HCT116 (cell line): Measurements from ENCODE around the gene CASR. TPM values are rescaled to one million over a fixed set of nuclear protein-coding genes. Genes with fewer than 3 reads are reported as not detected.

Experiments used
- ATAC-seq: fragments of 200-7000 bp; cut with Tn5 transposase; 2 replicates; pipeline ENCODE4 v1.9.1; 2020; ENCODE audit warnings: mild to moderate bottlenecking, moderate library complexity
- BruUV-seq: library from RNA; stranded (reverse); fragments of 400-500 nt; replicated peaks from 2 replicates; lab custom pipeline; 2021; lab: Mats Ljungman, UMichigan
- CTCF ChIA-PET: fragments of 300-600 bp; sonication (Branson Sonifier 250); formaldehyde crosslinking; loops from one replicate; lab custom pipeline; 2021; ENCODE audit warnings: antibody characterized with exemption; lab: Charles Lee
- POLR2A ChIA-PET: fragments of 300-600, 350-600 bp; sonication (Branson Sonifier 250); formaldehyde crosslinking; loops from one replicate; lab custom pipeline; 2021; ENCODE audit warnings: antibody characterized with exemption; lab: Charles Lee
- RAD21 ChIA-PET, 2 experiments: fragments of 300-600 bp; sonication (Branson Sonifier 250); formaldehyde crosslinking; loops; one replicate each; lab custom pipeline; 2023; ENCODE audit warnings: low total read pairs in 2 of 2; ENCODE audit not compliant: uncharacterized antibody in 2 of 2, unreplicated experiment in 2 of 2, low non-redundant PET in 1 of 2; lab: Charles Lee
- DNase-seq: peaks from one replicate; pipeline ENCODE4 v3.0.0-alpha.2; 2010; ENCODE audit warnings: low read depth, low spot score
- H2AFZ ChIP-seq: fragments of 200-600 bp; shearing (Covaris generic), sonication (generic); 2 replicates; pipeline ENCODE4 v1.6.1; 2017; ENCODE audit warnings: low read depth, mixed run types, mixed read lengths, antibody characterized with exemption, low read length; ENCODE audit not compliant: poor library complexity, severe bottlenecking
- H3K27ac ChIP-seq: 2 replicates; pipeline ENCODE4 v1.5.1; 2012; ENCODE audit warnings: low read depth, low read length
- H3K27me3 ChIP-seq: fragments of 200-600 bp; sonication (generic); 2 replicates; pipeline ENCODE4 v1.6.1; 2016; ENCODE audit warnings: mixed run types, low read length, mixed read lengths; ENCODE audit not compliant: insufficient read depth
- H3K36me3 ChIP-seq, 2 experiments: fragments of 200-500 bp in 1 of 2; fragments of 200-600 bp in 1 of 2; sonication (Bioruptor generic) in 1 of 2; sonication (generic) in 1 of 2; 2 replicates each; pipeline versions ENCODE4 v1.5.1 to v1.6.1; 2014 to 2016; ENCODE audit warnings: low read length in 2 of 2, inconsistent platforms in 1 of 2, mixed read lengths in 1 of 2, mixed run types in 1 of 2; ENCODE audit not compliant: insufficient read depth in 2 of 2, control insufficient read depth in 1 of 2
- H3K4me1 ChIP-seq, 2 experiments: fragments of 200-600 bp in 1 of 2; sonication (generic) in 1 of 2; 2 replicates each; pipeline versions ENCODE4 v1.5.1 to v1.6.1; 2012 to 2017; ENCODE audit warnings: low read length in 2 of 2, inconsistent platforms in 1 of 2, mild to moderate bottlenecking in 1 of 2, mixed read lengths in 1 of 2, mixed run types in 1 of 2, moderate library complexity in 1 of 2; ENCODE audit not compliant: insufficient read depth in 2 of 2, control insufficient read depth in 1 of 2
- H3K4me2 ChIP-seq: fragments of 200-600 bp; sonication (generic); 2 replicates; pipeline ENCODE4 v1.6.1; 2017; ENCODE audit warnings: mixed run types, low read length, mixed read lengths
- H3K4me3 ChIP-seq, 2 experiments: fragments of 200-600 bp in 1 of 2; sonication (generic) in 1 of 2; replicated peaks in 1 of 2; 2 replicates each; pipeline ENCODE4 v1.5.1; 2011 to 2016; ENCODE audit warnings: low read length in 2 of 2, control low read depth in 1 of 2, low read depth in 1 of 2, mild to moderate bottlenecking in 1 of 2, mixed read lengths in 1 of 2, mixed run types in 1 of 2
- H3K79me2 ChIP-seq: fragments of 200-600 bp; sonication (generic); 2 replicates; pipeline ENCODE4 v1.6.1; 2017; ENCODE audit warnings: mild to moderate bottlenecking, mixed run types, low read length, moderate library complexity, mixed read lengths; ENCODE audit not compliant: insufficient read depth
- H3K9ac ChIP-seq: fragments of 200-600 bp; sonication (generic); 2 replicates; pipeline ENCODE4 v1.6.1; 2016; ENCODE audit warnings: low read length, mixed read lengths
- H3K9me2 ChIP-seq: fragments of 200-600 bp; sonication (generic), shearing (Covaris generic); 2 replicates; pipeline ENCODE4 v1.6.1; 2017; ENCODE audit warnings: mixed run types, mild to moderate bottlenecking, moderate library complexity; ENCODE audit not compliant: insufficient read depth
- H3K9me3 ChIP-seq, 2 experiments: fragments of 200-500 bp in 1 of 2; fragments of 200-600 bp in 1 of 2; sonication (Bioruptor generic) in 1 of 2; sonication (generic) in 1 of 2; 2 replicates each; pipeline ENCODE4 v1.6.1; 2014 to 2017; ENCODE audit warnings: low read length in 2 of 2, mixed read lengths in 2 of 2, inconsistent platforms in 1 of 2, low read depth in 1 of 2, mild to moderate bottlenecking in 1 of 2, mixed run types in 1 of 2, moderate library complexity in 1 of 2; ENCODE audit not compliant: control insufficient read depth in 1 of 2, insufficient read depth in 1 of 2
- H4K20me1 ChIP-seq: fragments of 200-600 bp; sonication (generic), shearing (Covaris generic); 2 replicates; pipeline ENCODE4 v1.6.1; 2017; ENCODE audit warnings: mixed run types, mild to moderate bottlenecking, moderate library complexity; ENCODE audit not compliant: insufficient read depth
- CBX3 ChIP-seq: IDR thresholded peaks from 2 replicates; pipeline ENCODE4 v1.6.1; 2012; ENCODE audit warnings: low read depth
- CEBPB ChIP-seq: IDR thresholded peaks from 2 replicates; pipeline ENCODE4 v1.6.1; 2012; ENCODE audit warnings: low read depth
- EGR1 ChIP-seq: IDR thresholded peaks from 2 replicates; pipeline ENCODE4 v1.6.1; 2012; ENCODE audit warnings: low read depth
- ELF1 ChIP-seq: IDR thresholded peaks from 2 replicates; pipeline ENCODE4 v1.6.1; 2012; ENCODE audit warnings: low read depth, borderline replicate concordance
- EZH2phosphoT487 ChIP-seq: fragments of 200-600 bp; IDR thresholded peaks from 2 replicates; pipeline ENCODE4 v1.6.1; 2018; ENCODE audit warnings: antibody characterized with exemption, borderline replicate concordance
- MAX ChIP-seq: IDR thresholded peaks from 2 replicates; pipeline ENCODE4 v1.6.1; 2012
- POLR2AphosphoS5 ChIP-seq: IDR thresholded peaks from 2 replicates; pipeline ENCODE4 v1.6.1; 2011; ENCODE audit warnings: mild to moderate bottlenecking, low read depth, low read length, moderate library complexity
- RAD21 ChIP-seq: IDR thresholded peaks from 2 replicates; pipeline ENCODE4 v1.6.1; 2012; ENCODE audit warnings: low read depth, mild to moderate bottlenecking
- SP1 ChIP-seq: IDR thresholded peaks from 2 replicates; pipeline ENCODE4 v1.6.1; 2012; ENCODE audit warnings: low read depth
- SRF ChIP-seq: IDR thresholded peaks from 2 replicates; pipeline ENCODE4 v1.6.1; 2012; ENCODE audit warnings: low read depth
- ZBTB33 ChIP-seq: IDR thresholded peaks from 2 replicates; pipeline ENCODE4 v1.6.1; 2011; ENCODE audit warnings: mild to moderate bottlenecking, low read length, moderate library complexity; ENCODE audit not compliant: insufficient replicate concordance; ENCODE audit errors: extremely low read depth
- ZFX ChIP-seq: fragments of 450-650 bp; IDR thresholded peaks from 2 replicates; pipeline ENCODE4 v1.6.1; 2017
- ZNF274 ChIP-seq: fragments of 200-500 bp; sonication (Bioruptor generic); IDR thresholded peaks from 2 replicates; pipeline ENCODE4 v1.6.1; 2014; ENCODE audit warnings: mild to moderate bottlenecking, low read depth, low read length, inconsistent platforms
- intact Hi-C: fragments of 100-400 bp; cut with micrococcal nuclease; formaldehyde crosslinking; loops from 2 replicates; pipeline ENCODE4 v1.10.0; 2022
- total RNA-seq: library from RNA; stranded (reverse); gene quantifications from one replicate; pipeline ENCODE4 v1.2.1, GENCODE V29; 2021; ENCODE audit not compliant: unreplicated experiment
- TF ChIP-seq, protein P1 (sequence below): IDR thresholded peaks from 2 replicates; pipeline ENCODE4 v1.6.1; 2012; ENCODE audit warnings: low read depth

Gene CASR
- total RNA-seq, 1 experiment from 2014 or later = not detected

DNA sequence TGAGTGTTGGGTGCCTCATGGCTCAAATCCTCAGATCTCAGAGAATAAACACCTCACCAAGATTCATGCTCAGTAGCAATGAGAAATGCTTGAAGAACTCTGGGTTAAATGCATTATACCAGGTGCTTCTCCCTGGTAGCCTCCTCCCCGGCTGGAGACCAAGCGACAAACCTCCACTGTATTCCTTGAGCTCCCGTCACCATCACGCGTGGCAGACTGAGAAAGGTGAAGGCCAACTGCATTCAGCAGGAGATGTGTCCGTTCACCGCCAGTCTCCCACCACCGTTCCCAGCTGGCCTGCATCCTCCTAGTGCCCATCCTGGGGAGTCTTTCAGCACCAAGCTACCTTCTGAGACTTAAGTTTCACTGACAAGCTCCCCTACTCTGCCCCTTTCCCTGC is 149.1 kb downstream of the CASR start:
- intact Hi-C loops = no loop called here
- Histone ChIP-seq H3K79me2 (no peaks in the 10 kb centered on the region), H3K9me2 (no peaks in the 10 kb centered on the region), H3K4me3 (no peak overlapping the region), H3K27me3 (no peaks in the 10 kb centered on the region), H3K27ac (no peak overlapping the region), H2AFZ (no peak overlapping the region), H3K36me3 (no peaks in the 10 kb centered on the region), H3K9me3 (no peaks in the 10 kb centered on the region), H4K20me1 (no peaks in the 10 kb centered on the region), H3K9ac (no peak overlapping the region), H3K4me2 (no peak overlapping the region), H3K4me1 (no peaks in the 10 kb centered on the region)
- CTCF ChIA-PET = no interaction called here
- RAD21 ChIA-PET = no interaction called here
- ATAC-seq (no peak), DNase-seq (no peak)
- BruUV-seq = no TSS peak
- no peak for TF ChIP-seq EZH2phosphoT487
- TF ChIP-seq EGR1 = no peak
- no peak for TF ChIP-seq ZNF274
- TF ChIP-seq RAD21 = no peak
- TF ChIP-seq ELF1 = no peak
- no peak for TF ChIP-seq CEBPB
- no peak for TF ChIP-seq CBX3
- TF ChIP-seq ZBTB33 = no peak
- TF ChIP-seq, protein P1, sequence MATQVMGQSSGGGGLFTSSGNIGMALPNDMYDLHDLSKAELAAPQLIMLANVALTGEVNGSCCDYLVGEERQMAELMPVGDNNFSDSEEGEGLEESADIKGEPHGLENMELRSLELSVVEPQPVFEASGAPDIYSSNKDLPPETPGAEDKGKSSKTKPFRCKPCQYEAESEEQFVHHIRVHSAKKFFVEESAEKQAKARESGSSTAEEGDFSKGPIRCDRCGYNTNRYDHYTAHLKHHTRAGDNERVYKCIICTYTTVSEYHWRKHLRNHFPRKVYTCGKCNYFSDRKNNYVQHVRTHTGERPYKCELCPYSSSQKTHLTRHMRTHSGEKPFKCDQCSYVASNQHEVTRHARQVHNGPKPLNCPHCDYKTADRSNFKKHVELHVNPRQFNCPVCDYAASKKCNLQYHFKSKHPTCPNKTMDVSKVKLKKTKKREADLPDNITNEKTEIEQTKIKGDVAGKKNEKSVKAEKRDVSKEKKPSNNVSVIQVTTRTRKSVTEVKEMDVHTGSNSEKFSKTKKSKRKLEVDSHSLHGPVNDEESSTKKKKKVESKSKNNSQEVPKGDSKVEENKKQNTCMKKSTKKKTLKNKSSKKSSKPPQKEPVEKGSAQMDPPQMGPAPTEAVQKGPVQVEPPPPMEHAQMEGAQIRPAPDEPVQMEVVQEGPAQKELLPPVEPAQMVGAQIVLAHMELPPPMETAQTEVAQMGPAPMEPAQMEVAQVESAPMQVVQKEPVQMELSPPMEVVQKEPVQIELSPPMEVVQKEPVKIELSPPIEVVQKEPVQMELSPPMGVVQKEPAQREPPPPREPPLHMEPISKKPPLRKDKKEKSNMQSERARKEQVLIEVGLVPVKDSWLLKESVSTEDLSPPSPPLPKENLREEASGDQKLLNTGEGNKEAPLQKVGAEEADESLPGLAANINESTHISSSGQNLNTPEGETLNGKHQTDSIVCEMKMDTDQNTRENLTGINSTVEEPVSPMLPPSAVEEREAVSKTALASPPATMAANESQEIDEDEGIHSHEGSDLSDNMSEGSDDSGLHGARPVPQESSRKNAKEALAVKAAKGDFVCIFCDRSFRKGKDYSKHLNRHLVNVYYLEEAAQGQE = no peak
- no peak for TF ChIP-seq SP1
- no peak for TF ChIP-seq ZFX
- TF ChIP-seq SRF = no peak
- TF ChIP-seq MAX = no peak
- no peak for TF ChIP-seq POLR2AphosphoS5
- POLR2A ChIA-PET = no interaction called here

Other genes starting within 250 kb of the CASR start
- 2.9 TPM for gene ILDR1, start 161.4 kb upstream of the CASR start, total RNA-seq
- gene CD86, start 128.3 kb upstream of the CASR start, total RNA-seq = not detected
- 11.0 TPM for gene CSTA, start 141.6 kb downstream of the CASR start, total RNA-seq
- 76.2 TPM for gene MIX23, start 199.6 kb downstream of the CASR start, total RNA-seq
- 74.1 TPM for gene FAM162A, start 200.5 kb downstream of the CASR start, total RNA-seq
- 3.4 TPM for gene WDR5B, start 232.4 kb downstream of the CASR start, total RNA-seq